Chondrocyte (in vitro differentiated cells): ENCODE measurements around the gene TTLL8. TPM values are rescaled to one million over a fixed set of nuclear protein-coding genes. Genes with fewer than 3 reads are reported as not detected.
A peak's percentile ranks its signal among the peaks of the same experiment; 100 is the strongest.

ENCODE experiments used
- DNase-seq: peaks from one replicate; pipeline ENCODE4 v3.0.0; 2021; ENCODE audit warnings: mixed read lengths, low spot score
- H3K27ac Mint-ChIP-seq: one replicate; pipeline ENCODE4 v1.8.0; 2021; ENCODE audit warnings: mild to moderate bottlenecking, moderate library complexity, mixed read lengths; ENCODE audit not compliant: unreplicated experiment
- H3K27me3 Mint-ChIP-seq: 2 replicates; pipeline ENCODE4 v1.8.0; 2021; ENCODE audit warnings: low read depth, mixed read lengths
- H3K36me3 Mint-ChIP-seq: 2 replicates; pipeline ENCODE4 v1.8.0; 2021; ENCODE audit warnings: low read depth, mixed read lengths
- H3K4me1 Mint-ChIP-seq: 2 replicates; pipeline ENCODE4 v1.8.0; 2021; ENCODE audit warnings: low read depth, mild to moderate bottlenecking, mixed read lengths
- H3K4me3 Mint-ChIP-seq: one replicate; pipeline ENCODE4 v1.8.0; 2021; ENCODE audit warnings: mild to moderate bottlenecking, moderate library complexity, mixed read lengths; ENCODE audit not compliant: unreplicated experiment
- H3K9me3 Mint-ChIP-seq: 2 replicates; pipeline ENCODE4 v1.8.0; 2021; ENCODE audit warnings: low read depth, mixed read lengths
- CTCF ChIP-seq: fragments of 200-600 bp; sonication (generic); IDR thresholded peaks from 2 replicates; pipeline ENCODE4 v1.5.0; 2021; ENCODE audit warnings: antibody characterized with exemption, mild to moderate bottlenecking, moderate library complexity
- total RNA-seq: library from RNA; stranded (reverse); gene quantifications from 3 replicates; pipeline ENCODE4 v1.2.1, GENCODE V29; 2021

TTLL8 gene
- total RNA-seq, 1 donor from 2014 or later = not detected

GRCh38 chr22:50060441-50061140, 2.5 kb upstream of the TTLL8 start:
- no peaks in the 10 kb centered on the region for H3K27me3 Mint-ChIP-seq

GRCh38 chr22:50059881-50060262, 1.8 kb upstream of the TTLL8 start:
- H3K27ac Mint-ChIP-seq = peak overlapping the region; percentile 80
- peak overlapping the region; percentile 63 for H3K4me3 Mint-ChIP-seq
- H3K4me1 Mint-ChIP-seq = peaks cover 15% of the 10 kb centered on the region
- H3K36me3 Mint-ChIP-seq = no peaks in the 10 kb centered on the region
- DNase-seq = no peak
- no peak for TF ChIP-seq CTCF
- no peaks in the 10 kb centered on the region for H3K9me3 Mint-ChIP-seq
- no peaks in the 10 kb centered on the region for H3K27me3 Mint-ChIP-seq

More at GRCh38 chr22:50060441-50061140, 2.5 kb upstream of the TTLL8 start:
- no peaks in the 10 kb centered on the region for H3K9me3 Mint-ChIP-seq
- no peak overlapping the region for H3K27ac Mint-ChIP-seq
- peaks cover 13% of the 10 kb centered on the region for H3K4me1 Mint-ChIP-seq
- no peak overlapping the region for H3K4me3 Mint-ChIP-seq
- DNase-seq = no peak
- no peaks in the 10 kb centered on the region for H3K36me3 Mint-ChIP-seq
- no peak for TF ChIP-seq CTCF

- peaks cover 15% of the 10 kb centered on the region for H3K4me1 Mint-ChIP-seq
- peak overlapping the region; percentile 63 for H3K4me3 Mint-ChIP-seq
- no peak for DNase-seq
- peak; percentile 54 for TF ChIP-seq CTCF
- H3K9me3 Mint-ChIP-seq = no peaks in the 10 kb centered on the region
- peak overlapping the region; percentile 80 for H3K27ac Mint-ChIP-seq
- H3K27me3 Mint-ChIP-seq = no peaks in the 10 kb centered on the region
- H3K36me3 Mint-ChIP-seq = no peaks in the 10 kb centered on the region
These were observed 1.1 kb upstream of the TTLL8 start for GRCh38 chr22:50058906-50059880.

- no peak for DNase-seq
- H3K27me3 Mint-ChIP-seq = no peaks in the 10 kb centered on the region
- no peak for TF ChIP-seq CTCF
- peaks cover 14% of the 10 kb centered on the region for H3K9me3 Mint-ChIP-seq
- no peak overlapping the region for H3K4me3 Mint-ChIP-seq
- H3K36me3 Mint-ChIP-seq = peaks cover 6% of the 10 kb centered on the region
- H3K27ac Mint-ChIP-seq = no peak overlapping the region
- H3K4me1 Mint-ChIP-seq = peaks cover 15% of the 10 kb centered on the region
These were observed 629 bp downstream of the TTLL8 start for GRCh38 chr22:50057278-50058060.
